Aorta (tissue), 5 donors: Measurements from ENCODE around the gene DRC3. TPM values are rescaled to one million over a fixed set of nuclear protein-coding genes. Genes with fewer than 3 reads are reported as not detected.
A peak's percentile ranks its signal among the peaks of the same experiment; 100 is the strongest.
"Not testable (repeated sequence)": the region's sequence is repeated elsewhere in the genome, so short reads cannot be mapped to it uniquely, and the experiment has no call there.

Experiments used
- ATAC-seq: fragments of 200-7000 bp; cut with Tn5 transposase; one replicate; pipeline ENCODE4 v1.9.1; 2022; ENCODE audit warnings: moderate library complexity; ENCODE audit not compliant: low FRiP score
- DNase-seq, 2 donors: peaks; one replicate each; pipeline ENCODE4 v3.0.0-alpha.2; 2020
- H3K27ac ChIP-seq, 2 donors: one replicate each; pipeline ENCODE4 v1.5.1; 2013; ENCODE audit warnings: low read length in 2 of 2, mild to moderate bottlenecking in 2 of 2, moderate library complexity in 2 of 2, control low read depth in 1 of 2, inconsistent platforms in 1 of 2, low read depth in 1 of 2
- H3K27me3 ChIP-seq, 2 donors: one replicate each; pipeline ENCODE4 v1.6.1; 2013; ENCODE audit warnings: control low read depth in 1 of 2, low read length in 1 of 2, mild to moderate bottlenecking in 1 of 2, moderate library complexity in 1 of 2; ENCODE audit not compliant: insufficient read depth in 2 of 2, control insufficient read depth in 1 of 2
- H3K36me3 ChIP-seq, 2 donors: one replicate each; pipeline ENCODE4 v1.6.1; 2013; ENCODE audit warnings: control low read depth in 1 of 2, low read length in 1 of 2, mild to moderate bottlenecking in 1 of 2; ENCODE audit not compliant: insufficient read depth in 2 of 2, control insufficient read depth in 1 of 2
- H3K4me1 ChIP-seq, 2 donors: one replicate each; pipeline ENCODE4 v1.6.1; 2013; ENCODE audit warnings: low read length in 2 of 2, control low read depth in 1 of 2, mild to moderate bottlenecking in 1 of 2, moderate library complexity in 1 of 2; ENCODE audit not compliant: insufficient read depth in 2 of 2, control insufficient read depth in 1 of 2
- H3K4me3 ChIP-seq, 2 donors: one replicate each; pipeline ENCODE4 v1.5.1; 2013; ENCODE audit warnings: low read length in 2 of 2, control low read depth in 1 of 2, mild to moderate bottlenecking in 1 of 2
- H3K9me3 ChIP-seq: one replicate; pipeline ENCODE4 v1.6.1; 2013; ENCODE audit warnings: mild to moderate bottlenecking, low read length; ENCODE audit not compliant: control insufficient read depth
- WGBS, 2 donors: extraction: QIAGEN DNeasy Blood & Tissue Kit; methylation state at CpG; one replicate each; pipeline ENCODE4 v1.1.7; 2013; 5-methylcytosine and 5-hydroxymethylcytosine counted together
- intact Hi-C, 2 donors: fragments of 100-400 bp; cut with DNase I; formaldehyde crosslinking; loops; one replicate each; pipeline versions ENCODE4 v1.14.2 to v1.15.0; 2022
- polyA plus RNA-seq, 2 donors: library from polyadenylated mRNA; stranded (reverse); fragments of 200-250 nt; gene quantifications; one replicate each; pipeline ENCODE4 v1.2.3, GENCODE V29; 2013
- total RNA-seq, 2 donors: library from RNA; stranded (reverse); fragmentation: NEBNext Ultra II Directional; extraction: Animal tissue kit (Norgen Biotek cat#: 25700); gene quantifications; one replicate each; pipeline ENCODE4 v1.2.1, GENCODE V29; 2021
- donor health status: healthy with polysubstance abuse.
- donor health status: Bipolar disorder and iron deficiency.
- donor health status: DM: no; HTN: no; CAD: no.
- donor health status: DM: no; HTN: no; CAD: no.
- donor health status: DM: yes; HTN: yes; CAD: no.

DRC3 gene
- total and polyA plus RNA-seq, 4 donors = 1.4 to 7.9 (median 2.4) TPM

DNA sequence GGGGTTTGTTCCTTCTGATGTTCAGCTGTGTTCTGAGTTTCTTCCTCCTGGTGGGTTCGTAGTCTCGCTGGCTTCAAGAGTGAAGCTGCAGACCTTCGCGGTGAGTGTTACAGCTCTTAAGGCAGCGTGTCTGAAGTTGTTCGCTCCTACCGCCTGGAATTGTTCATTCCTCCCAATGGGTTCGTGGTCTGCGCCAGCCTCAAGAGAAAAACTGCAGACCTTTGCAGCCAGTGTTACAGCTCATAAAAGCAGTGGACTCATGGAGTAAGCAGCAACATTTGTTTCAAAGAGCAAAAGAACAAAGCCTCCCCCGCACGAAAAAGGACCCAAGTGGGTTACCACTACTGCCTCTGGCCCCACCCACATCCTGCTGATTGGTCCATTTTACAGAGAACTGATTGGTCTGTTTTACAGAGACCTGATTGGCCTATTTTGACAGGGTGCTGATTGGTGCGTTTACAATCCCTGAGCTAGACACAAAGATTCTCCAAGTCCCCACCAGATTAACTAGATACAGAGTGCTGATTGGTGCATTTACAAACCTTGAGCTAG is 16.8 kb upstream of the DRC3 start:
- intact Hi-C loops, H3K36me3 ChIP-seq, H3K27me3 ChIP-seq, H3K4me1 ChIP-seq, H3K27ac ChIP-seq, DNase-seq, H3K9me3 ChIP-seq, H3K4me3 ChIP-seq, ATAC-seq: not testable (repeated sequence)
- 96 to 98% methylated on average over 12 of the region's 12 CpGs for WGBS, 2 donors

DNA sequence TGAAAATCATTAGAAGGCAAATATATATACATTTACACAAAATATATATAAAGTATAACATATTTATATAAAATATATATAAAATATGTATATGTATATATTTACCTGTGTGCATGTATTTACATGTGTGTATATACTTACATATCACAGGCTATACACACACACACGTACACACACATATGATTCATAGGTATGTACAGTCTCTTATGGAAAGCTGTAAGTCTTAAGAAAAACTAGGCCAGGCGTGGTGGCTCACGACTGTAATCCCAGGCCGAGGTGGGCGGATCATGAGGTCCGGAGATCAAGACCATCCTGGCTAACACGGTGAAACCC is 15.1 kb upstream of the DRC3 start:
- Histone ChIP-seq H3K4me1 (peaks cover 2 to 3% of the 10 kb centered on the region in 2 donors), H3K36me3 (no peaks in the 10 kb centered on the region), H3K9me3 (no peaks in the 10 kb centered on the region), H3K27ac (no peak overlapping the region), H3K4me3 (no peak overlapping the region), H3K27me3 (no peaks in the 10 kb centered on the region)
- 87 to 88% methylated on average over 7 of the region's 7 CpGs for WGBS, 2 donors
- peak in 1 of 2 donors; percentile 31 for DNase-seq
- intact Hi-C loops = no loop called here
- no peak for ATAC-seq

DNA sequence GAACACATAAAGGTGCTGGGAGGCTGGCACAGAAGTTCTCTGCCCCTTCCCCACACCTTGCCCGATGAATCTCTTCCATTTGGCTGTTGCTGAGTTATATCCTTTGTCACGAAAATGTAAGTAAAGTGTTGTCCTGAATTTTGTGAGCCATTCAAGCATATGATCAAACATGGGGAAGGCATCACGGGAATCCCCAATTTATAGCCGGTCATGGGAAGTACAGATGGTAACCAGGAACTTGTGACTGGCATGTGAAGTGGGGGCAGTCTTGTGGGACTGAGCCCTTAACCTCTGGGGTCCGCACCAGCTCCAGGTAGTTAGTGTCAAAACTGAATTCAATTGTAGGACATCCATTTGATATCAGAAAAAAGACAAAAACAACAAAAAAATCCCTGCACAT is 13.7 kb upstream of the DRC3 start:
- Histone ChIP-seq H3K36me3 (no peaks in the 10 kb centered on the region), H3K4me1 (peaks cover 2 to 3% of the 10 kb centered on the region in 2 donors), H3K9me3 (no peaks in the 10 kb centered on the region), H3K4me3 (no peak overlapping the region), H3K27me3 (no peaks in the 10 kb centered on the region), H3K27ac (peak overlapping the region; percentile 7 to 31)
- WGBS, 2 donors = 82 to 87% methylated on average over 5 of the region's 5 CpGs
- intact Hi-C loops = no loop called here
- DNase-seq (peak in 1 of 2 donors; percentile 9), ATAC-seq (no peak)

DNA sequence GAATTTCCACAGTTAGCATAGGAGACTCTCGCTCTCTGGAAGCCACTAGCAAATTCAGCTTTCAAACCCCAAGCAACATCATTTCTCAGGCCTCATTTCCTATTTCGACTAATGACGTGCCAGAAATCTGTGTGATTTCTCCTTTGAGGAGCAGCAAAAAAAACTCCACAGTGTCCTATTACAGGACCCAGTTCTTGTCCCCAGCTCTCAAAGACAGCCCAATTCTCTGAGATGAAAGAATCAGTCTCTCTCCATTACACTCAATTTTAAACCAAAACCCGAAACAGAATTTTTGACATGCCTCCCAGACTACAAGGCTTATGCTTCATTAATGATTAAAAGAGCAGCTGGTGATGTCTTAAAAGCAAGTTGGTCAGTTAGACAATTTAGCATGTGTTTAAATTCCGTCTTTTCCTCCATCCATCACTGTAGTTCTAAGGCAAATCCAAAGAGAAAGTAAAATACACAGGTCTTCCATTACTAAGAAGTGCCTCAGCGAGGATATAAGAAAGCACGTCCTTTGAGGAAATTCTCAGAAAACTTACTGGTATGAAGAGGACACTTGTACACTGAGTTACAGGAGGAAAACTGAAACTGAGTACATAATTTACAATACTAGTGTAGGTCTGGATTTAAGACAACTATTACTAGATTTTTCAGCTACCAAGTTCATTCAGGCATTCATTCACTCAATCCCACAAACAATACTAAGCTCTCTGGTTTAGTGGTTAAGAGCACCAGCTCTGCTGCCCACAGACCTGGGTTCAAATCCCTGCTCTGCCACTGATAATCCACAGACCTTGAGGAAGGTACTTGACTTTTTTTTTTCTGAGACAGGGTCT is 12.9 kb upstream of the DRC3 start:
- intact Hi-C loops = no loop called here
- peaks cover 2 to 3% of the 10 kb centered on the region in 2 donors for H3K4me1 ChIP-seq
- H3K27ac ChIP-seq = peak overlapping the region; percentile 17 to 31
- ATAC-seq = peak; percentile 38
- no peaks in the 10 kb centered on the region for H3K36me3 ChIP-seq
- H3K9me3 ChIP-seq = no peaks in the 10 kb centered on the region
- no peak overlapping the region for H3K4me3 ChIP-seq
- H3K27me3 ChIP-seq = no peaks in the 10 kb centered on the region
- no peak for DNase-seq
- 19 to 21% methylated on average over 7 of the region's 7 CpGs for WGBS, 2 donors

DNA sequence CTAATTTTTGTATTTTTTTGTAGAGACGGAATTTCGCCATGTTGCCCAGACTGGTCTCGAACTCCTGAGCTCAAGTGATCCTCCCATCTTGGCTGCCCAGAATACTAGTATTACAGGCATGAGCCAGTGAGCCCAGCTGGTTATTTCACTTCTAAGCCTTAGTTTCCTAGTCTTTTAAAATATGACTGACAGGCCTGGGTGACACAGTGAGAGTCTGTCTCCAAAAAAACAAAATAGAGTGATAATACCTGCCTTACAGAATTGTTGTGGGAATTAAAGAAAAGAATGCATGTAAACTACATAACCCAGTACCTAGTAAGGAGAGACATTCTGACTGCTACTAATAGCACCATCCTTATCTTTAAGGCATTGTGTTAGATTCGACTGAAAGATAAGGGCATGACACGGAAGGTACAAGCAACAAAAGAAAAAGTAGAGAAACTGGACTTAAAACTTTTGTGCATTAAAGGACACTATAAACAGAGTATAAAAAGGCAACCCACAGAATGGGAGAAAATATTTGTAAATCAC is 12.1 kb upstream of the DRC3 start:
- WGBS, 2 donors = 74 to 76% methylated on average over 5 of the region's 5 CpGs
- DNase-seq (no peak), ATAC-seq (no peak)
- intact Hi-C loops = no loop called here
- H3K27ac ChIP-seq = no peak overlapping the region
- no peak overlapping the region for H3K4me3 ChIP-seq
- no peaks in the 10 kb centered on the region for H3K9me3 ChIP-seq
- peaks cover 2 to 3% of the 10 kb centered on the region in 2 donors for H3K4me1 ChIP-seq
- no peaks in the 10 kb centered on the region for H3K27me3 ChIP-seq
- no peaks in the 10 kb centered on the region for H3K36me3 ChIP-seq

DNA sequence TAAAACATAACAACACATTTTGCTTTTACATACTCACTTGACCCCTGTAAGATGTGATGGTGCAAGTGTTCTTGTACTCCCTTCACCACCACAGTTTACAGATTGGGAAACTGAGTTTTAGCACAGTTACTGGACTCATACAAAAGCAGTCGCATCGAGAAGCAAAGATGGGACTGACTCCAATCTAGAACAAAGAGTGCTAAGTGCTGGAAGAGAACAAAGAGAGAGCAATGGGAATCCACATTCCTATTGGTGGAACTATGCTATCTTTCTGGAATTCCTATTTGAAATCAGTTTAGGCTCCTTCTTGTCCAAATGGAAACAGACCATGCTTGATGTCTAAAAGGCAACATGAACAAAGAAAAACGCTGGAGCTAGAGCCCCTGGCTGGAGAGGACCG is 9.6 kb upstream of the DRC3 start:
- Histone ChIP-seq H3K27ac (no peak overlapping the region), H3K27me3 (no peaks in the 10 kb centered on the region), H3K9me3 (no peaks in the 10 kb centered on the region), H3K4me1 (peaks cover 1 to 3% of the 10 kb centered on the region in 2 donors), H3K4me3 (no peak overlapping the region), H3K36me3 (no peaks in the 10 kb centered on the region)
- 72 to 74% methylated on average over 4 of the region's 4 CpGs for WGBS, 2 donors
- ATAC-seq = no peak
- intact Hi-C loops = no loop called here
- DNase-seq = no peak

DNA sequence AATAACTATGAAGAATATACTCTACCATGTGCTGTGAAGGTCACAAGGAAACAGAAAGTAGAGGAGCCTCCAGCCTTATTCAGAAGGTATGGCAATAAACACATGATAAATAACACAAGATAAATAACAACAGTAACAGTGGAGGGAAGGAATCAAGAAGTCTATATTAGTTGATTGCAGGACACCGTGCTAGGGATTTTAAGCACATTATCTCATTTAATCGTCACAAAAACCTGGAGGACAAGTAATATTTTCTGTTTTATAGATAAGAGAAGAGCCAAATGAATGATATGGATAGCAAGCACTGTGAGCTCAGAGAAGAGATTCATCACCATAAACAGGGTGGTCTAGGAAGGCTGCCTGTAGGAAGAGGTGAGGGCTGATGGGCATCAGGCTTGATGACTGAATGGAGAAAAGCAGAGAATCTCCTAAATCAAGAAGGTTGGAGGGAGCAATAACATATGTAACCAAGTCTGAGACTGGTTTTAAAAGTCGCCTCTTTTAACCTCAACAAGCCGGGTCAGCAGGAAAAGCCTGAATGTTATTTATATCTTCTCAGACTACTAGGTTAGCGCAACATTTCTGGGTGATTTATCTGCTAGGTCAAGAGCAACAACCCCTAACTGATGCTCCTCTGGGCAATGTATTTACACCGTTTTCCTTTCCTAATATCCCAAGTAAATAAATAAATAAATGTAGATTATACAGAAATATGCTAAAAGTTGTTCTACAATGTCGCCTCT is 8.8 kb upstream of the DRC3 start:
- peaks cover 0 to 3% of the 10 kb centered on the region in 2 donors for H3K4me1 ChIP-seq
- no peak overlapping the region for H3K4me3 ChIP-seq
- H3K27me3 ChIP-seq = no peaks in the 10 kb centered on the region
- intact Hi-C loops = no loop called here
- no peaks in the 10 kb centered on the region for H3K9me3 ChIP-seq
- DNase-seq = no peak
- 80 to 83% methylated on average over 7 of the region's 7 CpGs for WGBS, 2 donors
- no peak overlapping the region for H3K27ac ChIP-seq
- no peaks in the 10 kb centered on the region for H3K36me3 ChIP-seq
- no peak for ATAC-seq

DNA sequence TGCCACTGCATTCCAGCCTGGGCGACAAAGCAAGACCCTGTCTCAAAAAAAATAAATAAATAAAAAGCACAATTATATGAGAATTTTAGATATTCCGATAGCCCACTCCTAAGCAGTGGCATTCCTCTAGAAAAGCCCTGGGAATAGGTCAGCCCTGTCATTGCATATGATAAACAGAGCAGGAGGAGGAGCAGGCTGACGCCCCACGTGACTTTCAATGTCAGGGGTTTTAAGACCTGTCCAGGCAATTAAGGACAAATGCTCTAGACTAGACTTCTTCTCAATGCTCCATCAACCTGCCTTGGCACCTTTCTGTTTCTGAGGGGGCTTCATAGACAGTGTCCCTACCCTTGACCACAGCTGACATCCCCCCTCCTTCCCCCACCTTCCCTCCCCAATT is 8.0 kb upstream of the DRC3 start:
- no peaks in the 10 kb centered on the region for H3K4me1 ChIP-seq
- no peaks in the 10 kb centered on the region for H3K27me3 ChIP-seq

More for the DNA sequence above, 8.0 kb upstream of the DRC3 start:
- 87% methylated on average over 4 of the region's 4 CpGs for WGBS, 2 donors
- Histone ChIP-seq H3K4me3 (no peak overlapping the region), H3K36me3 (no peaks in the 10 kb centered on the region), H3K9me3 (no peaks in the 10 kb centered on the region), H3K27ac (no peak overlapping the region)
- DNase-seq (peak in 1 of 2 donors; percentile 27), ATAC-seq (no peak)
- intact Hi-C loops = no loop called here
